G401.6 (cell line): ENCODE data around the gene MIB2.

Source experiments
- FAIRE-seq: peaks from 2 replicates; lab custom pipeline; 2012; peaks lifted over from hg19 to GRCh38; lab: Jason Lieb, UNC

The MIB2 gene

DNA sequence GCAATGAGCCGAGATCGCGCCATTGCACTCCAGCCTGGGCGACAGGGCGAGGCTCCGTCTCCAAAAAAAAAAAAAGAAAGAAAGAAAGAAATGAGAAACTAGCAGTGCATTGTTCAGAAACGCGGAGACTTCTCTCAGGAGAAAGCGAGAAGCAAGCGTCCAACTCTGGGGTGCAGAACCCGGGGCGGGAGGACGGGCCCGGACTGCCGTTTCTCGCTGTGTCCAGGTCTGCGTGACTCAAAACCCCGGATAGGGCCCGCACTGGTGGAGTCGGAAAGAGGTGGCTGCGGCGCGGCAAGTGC lies 395 bp upstream of the MIB2 start:
- no peak for FAIRE-seq

- FAIRE-seq = no peak
Observed at GRCh38 chr1:1616045-1616790, 918 bp downstream of the MIB2 start.

DNA sequence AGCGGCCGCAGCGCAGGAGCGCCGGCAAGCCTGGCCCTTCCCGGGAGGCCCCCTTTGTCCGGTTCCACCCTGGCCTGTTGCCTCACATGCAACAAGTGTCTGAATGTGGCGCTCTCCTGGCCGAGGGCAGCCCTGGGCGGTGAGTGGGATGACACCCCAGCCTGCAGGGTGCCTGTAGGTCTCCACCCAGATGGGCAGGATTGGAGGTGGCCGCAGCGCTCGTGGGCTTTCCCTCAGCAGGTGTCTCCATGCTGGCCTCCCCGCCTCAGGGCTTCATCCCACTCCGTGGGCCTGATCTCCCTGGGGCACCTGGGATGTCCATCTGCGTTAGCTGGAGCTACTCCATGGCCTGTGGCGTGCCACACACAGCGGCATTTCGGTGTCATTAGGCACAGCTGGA lies 1.5 kb downstream of the MIB2 start:
- FAIRE-seq = no peak

GRCh38 chr1:1617516-1617915 lies 2.2 kb downstream of the MIB2 start:
- no peak for FAIRE-seq

DNA sequence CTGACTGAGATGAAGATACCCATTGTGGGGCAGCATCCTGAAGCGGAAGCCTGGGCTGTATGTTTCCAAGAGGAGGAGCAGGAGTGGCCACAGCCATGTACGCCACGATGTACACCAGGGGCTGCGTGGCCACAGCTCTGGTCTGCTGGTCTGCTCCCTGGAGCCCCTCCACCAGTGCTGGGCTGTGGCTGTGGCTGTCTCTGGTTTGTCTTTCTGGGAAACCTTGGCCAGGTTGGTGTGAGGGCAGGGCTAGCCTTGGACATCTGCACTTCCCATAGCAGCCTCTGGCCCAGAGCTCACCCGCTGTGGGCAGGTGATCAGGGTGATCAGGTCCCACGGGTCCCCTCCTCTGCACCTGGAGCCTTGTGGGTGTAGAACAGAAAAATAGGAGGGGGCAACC lies 2.6 kb downstream of the MIB2 start:
- FAIRE-seq = no peak

DNA sequence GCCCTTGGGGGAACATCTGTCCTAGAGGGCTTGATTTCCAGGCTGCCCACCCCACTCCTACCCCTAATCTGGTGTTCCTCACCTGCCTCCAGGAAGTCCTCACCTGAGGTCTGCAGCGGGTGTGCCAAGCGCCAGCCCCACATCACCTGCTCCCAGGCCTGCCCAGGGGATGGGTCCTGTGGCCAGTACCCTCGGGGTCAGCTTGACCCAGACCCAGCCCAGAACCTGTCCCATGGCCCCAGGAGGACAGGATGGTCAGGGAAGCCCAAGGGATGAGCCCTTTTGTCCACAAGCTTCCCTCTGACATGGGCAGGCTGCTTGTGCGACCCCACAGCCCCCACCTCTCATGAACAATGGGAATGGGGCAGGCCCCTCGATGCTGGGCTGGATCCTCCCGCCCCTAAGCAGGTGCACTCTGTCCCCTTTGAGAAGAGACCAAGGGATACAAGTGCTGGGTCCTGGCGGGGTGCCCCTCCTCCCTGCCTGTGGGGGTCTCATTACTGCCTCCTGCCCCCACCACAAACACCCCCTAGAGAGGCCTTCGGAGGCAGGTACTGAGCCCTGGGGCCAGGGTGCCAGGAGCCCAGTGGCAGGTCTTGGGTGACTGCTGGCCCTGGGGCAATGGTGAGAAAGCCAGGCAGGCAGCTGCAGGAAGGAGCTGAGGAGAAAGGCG lies 3.2 kb downstream of the MIB2 start:
- FAIRE-seq = no peak

- no peak for FAIRE-seq
Observed at GRCh38 chr1:1619917-1620361, 4.6 kb downstream of the MIB2 start.

- FAIRE-seq = no peak
Observed at GRCh38 chr1:1620433-1621139, 5.3 kb downstream of the MIB2 start.

DNA sequence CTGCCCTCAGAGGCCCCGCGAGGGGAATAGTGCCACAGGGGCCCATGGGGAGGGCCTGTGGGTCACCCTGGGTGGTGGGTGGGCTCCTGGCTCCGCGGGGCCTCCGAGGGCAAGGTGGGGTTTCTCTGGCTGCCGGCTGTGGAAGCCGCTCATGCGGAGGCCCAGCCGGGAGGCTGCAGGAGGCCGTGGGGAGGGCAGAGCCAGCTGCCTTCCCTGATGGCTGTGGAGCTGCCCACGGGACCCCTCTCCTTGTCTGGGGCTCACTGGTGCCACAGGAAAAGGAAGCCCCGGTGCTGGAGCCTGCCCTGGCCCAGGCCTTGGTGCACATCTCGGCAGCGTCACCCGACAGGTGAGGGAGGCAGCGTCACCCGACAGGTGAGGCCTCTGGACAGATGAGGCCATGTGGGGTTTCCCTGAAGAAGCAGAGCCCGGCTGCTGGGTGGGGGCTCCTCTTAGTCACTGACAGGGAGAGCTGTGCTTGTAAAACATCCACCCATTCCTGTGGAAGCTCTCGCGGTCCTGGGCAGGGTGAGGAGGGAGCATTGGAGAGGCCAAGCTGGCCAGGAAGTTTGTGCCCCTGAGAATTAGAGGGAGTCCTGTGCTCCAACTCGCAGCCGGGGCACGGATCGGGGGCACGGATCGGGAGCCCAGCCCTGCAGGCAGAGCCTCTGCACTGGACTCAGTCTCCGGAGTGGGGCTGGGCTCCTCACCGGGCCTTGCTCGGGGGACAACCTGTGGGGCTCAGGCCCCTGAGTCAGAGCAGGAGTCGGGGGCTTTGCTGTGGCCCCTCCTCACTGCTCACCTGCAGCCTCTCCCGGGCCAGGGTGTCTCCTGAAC lies 6.1 kb downstream of the MIB2 start:
- FAIRE-seq = no peak

DNA sequence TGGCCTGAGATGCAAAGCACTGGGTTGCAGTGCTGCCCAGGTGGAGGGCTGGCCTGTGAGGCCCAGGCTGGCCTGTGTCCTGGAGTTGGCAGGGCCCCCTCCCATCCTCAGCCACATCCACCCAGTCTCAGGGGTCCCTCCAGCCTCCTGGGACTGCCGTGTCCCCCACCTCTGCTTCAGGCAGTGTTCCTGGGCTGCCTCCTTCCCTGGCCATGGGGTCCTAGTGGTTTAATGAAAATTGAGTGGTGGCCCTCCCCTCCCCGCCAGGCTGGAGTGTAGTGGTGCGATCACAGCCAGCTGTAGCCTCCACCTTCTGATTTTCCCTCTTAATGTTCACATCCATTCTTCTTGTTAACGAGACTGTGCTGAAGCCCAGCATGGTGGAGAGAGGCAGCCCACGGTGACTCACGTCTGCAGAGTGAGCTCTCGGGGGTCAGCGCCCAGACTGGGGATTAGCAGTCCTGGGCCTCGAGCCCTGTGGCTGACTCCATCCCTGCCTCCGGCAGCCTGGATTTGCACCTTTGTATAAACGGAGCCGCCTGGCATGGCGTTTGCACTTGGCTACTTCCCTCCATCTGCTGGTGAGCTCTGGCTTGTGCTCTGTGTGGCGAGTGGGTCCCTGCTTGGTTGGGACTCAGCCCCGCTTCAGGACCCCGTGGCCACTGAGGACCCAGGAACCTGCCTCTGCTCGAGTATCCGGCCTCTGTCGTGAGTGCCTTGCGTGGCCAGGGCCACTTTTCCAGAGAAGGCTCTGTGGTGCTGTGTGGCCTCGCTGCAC lies 6.9 kb downstream of the MIB2 start:
- FAIRE-seq = no peak

DNA sequence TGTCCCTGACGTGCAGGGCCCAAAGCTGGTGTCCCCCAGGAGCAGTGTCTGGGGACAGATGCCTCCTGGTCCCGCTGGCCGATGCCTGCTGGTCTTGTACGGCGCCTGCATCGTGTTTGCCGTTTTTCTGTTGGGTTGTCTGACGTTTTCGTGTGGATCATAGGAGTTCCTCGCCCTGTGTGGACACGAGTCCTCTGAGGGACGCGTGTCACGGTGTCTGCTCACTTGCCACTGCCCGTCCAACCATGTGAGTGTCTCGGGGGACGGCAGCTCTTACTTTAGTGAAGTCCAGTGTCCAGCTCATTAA lies 7.4 kb downstream of the MIB2 start:
- FAIRE-seq = no peak

DNA sequence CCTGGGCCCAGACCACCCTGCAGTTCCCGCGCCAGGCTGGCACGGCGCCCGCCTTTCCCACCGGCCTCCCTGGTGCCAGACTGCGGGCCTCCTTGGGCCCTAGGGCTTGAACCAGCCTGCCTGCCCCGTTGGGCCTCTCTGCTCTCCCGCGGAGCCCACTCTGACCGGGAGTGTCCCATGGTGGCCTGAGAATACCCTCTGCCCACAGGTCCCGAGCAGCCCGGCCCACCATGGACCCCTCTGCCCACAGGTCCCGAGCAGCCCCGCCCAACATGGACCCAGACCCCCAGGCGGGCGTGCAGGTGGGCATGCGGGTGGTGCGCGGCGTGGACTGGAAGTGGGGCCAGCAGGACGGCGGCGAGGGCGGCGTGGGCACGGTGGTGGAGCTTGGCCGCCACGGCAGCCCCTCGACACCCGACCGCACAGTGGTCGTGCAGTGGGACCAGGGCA lies 7.9 kb downstream of the MIB2 start:
- FAIRE-seq = no peak

- FAIRE-seq = no peak
Observed at GRCh38 chr1:1623631-1624442, 8.5 kb downstream of the MIB2 start.

DNA sequence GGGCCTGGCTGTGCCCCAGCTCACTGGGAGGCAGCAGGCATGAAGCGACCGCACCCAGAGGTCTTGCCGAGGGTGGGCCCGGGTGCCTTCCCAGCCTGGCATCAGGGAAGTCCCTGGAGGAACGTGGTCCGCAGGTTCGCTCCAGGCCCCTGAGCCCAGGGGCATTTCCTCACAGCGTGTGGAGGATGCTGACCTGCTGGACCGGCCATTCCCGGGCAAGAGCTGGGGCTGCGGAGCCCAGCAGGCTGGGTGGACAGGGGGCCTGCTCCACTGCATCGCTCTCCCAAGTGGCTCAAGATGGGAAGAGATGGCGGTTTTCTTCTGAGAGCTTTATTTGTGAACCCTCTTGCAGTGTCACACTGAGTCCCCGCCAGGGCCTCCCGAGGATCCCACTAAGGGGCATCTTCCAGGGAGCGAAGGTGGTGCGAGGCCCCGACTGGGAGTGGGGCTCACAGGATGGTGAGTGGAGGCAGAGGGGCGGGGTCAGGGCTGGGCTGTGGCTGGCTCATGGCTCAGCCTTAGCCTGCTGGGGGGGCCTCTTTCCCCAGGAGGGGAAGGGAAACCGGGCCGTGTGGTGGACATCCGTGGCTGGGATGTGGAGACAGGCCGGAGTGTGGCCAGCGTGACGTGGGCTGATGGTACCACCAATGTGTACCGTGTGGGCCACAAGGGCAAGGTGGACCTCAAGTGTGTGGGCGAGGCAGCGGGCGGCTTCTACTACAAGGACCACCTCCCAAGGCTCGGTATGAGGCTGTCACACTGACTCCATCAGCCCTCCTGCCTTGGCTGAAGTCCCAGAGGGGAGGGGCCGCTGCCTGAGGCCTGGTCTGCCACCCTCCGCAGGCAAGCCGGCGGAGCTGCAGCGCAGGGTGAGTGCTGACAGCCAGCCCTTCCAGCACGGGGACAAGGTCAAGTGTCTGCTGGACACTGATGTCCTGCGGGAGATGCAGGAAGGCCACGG lies 9.4 kb downstream of the MIB2 start:
- FAIRE-seq = no peak

- FAIRE-seq = no peak
Observed at GRCh38 chr1:1625404-1625775, 10.1 kb downstream of the MIB2 start.

DNA sequence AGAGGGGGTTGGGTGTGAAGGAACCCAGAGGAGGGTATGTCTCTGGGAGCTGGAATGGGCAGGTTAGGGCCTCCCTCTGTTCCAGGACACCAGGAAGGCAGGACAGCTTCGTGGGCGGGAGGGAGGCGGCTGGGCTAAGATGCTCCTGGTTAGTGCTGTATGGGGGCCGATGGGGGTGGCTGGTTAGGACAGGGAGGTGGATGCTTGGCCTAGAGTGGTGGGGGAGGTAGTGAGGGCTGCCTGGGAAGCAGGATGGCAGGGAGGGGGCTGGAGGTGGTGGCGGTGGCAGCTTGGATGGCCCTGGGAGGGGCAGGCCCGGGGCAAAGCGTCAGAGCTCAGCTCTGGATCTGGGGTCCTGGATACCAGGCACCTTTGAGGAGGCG lies 10.5 kb downstream of the MIB2 start:
- no peak for FAIRE-seq

- FAIRE-seq = no peak
Observed at GRCh38 chr1:1626207-1627141, 11.2 kb downstream of the MIB2 start.

DNA sequence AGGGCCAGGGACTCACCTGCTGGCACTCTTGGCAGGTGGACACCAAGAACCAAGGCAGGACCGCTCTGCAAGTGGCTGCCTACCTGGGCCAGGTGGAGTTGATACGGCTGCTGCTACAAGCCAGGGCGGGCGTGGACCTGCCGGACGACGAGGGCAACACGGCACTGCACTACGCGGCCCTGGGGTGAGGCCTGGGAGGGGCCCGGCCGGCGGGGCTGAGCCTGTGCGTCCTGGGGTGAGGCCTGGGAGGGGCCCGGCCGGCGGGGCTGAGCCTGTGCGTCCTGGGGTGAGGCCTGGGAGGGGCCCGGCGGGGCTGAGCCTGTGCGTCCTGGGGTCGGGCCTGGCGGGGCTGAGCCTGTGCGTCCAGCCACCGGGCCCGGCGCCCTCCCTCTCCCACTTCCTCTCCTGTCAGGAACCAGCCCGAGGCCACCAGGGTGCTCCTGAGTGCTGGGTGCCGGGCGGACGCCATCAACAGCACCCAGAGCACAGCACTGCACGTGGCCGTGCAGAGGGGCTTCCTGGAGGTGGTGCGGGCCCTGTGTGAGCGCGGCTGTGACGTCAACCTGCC lies 12.0 kb downstream of the MIB2 start:
- no peak for FAIRE-seq
